Choroid plexus epithelial cell (primary cell): Measurements from ENCODE around the gene ESRRG.

Source experiments
- DNase-seq: peaks from one replicate; pipeline ENCODE4 v3.0.0-alpha.2; 2010; ENCODE audit warnings: low read depth
- H3K4me3 ChIP-seq: 2 replicates; pipeline ENCODE4 v1.5.1; 2011; ENCODE audit warnings: low read depth, mild to moderate bottlenecking, control low read depth, low read length, moderate library complexity
- TF ChIP-seq, protein P1 (sequence below): conservative IDR thresholded peaks from 2 replicates; pipeline ENCODE4 v1.5.1; 2011; ENCODE audit warnings: low read depth, mild to moderate bottlenecking, control low read depth, inconsistent platforms, low read length, moderate library complexity

Gene ESRRG

GRCh38 chr1:216632980-216633379 is 90.2 kb downstream of the ESRRG start:
- DNase-seq, result no peak
- TF ChIP-seq, protein P1, sequence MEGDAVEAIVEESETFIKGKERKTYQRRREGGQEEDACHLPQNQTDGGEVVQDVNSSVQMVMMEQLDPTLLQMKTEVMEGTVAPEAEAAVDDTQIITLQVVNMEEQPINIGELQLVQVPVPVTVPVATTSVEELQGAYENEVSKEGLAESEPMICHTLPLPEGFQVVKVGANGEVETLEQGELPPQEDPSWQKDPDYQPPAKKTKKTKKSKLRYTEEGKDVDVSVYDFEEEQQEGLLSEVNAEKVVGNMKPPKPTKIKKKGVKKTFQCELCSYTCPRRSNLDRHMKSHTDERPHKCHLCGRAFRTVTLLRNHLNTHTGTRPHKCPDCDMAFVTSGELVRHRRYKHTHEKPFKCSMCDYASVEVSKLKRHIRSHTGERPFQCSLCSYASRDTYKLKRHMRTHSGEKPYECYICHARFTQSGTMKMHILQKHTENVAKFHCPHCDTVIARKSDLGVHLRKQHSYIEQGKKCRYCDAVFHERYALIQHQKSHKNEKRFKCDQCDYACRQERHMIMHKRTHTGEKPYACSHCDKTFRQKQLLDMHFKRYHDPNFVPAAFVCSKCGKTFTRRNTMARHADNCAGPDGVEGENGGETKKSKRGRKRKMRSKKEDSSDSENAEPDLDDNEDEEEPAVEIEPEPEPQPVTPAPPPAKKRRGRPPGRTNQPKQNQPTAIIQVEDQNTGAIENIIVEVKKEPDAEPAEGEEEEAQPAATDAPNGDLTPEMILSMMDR, result no peak
- H3K4me3 ChIP-seq, result no peak overlapping the region

DNA sequence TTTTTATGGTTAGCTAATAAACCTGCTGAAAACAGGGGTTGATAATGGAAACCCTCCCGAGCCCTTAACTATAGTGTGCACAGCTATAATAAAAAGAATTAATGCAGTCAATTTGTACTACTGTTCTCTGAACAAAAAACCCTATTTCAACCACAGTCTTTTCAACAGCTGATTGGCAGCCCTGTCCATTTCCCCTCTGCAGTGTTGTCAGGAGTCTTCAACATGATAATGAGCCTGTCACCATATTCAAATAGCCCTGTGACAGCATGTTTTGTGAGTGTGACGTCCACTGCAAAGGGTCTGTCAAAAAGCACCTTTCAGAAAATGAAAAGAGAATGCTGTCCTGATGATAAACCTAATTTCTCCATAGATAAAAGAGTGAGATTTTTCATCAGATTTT is 92.7 kb downstream of the ESRRG start:
- H3K4me3 ChIP-seq, result no peak overlapping the region
- no peak for DNase-seq
- TF ChIP-seq, protein P1, result no peak

DNA sequence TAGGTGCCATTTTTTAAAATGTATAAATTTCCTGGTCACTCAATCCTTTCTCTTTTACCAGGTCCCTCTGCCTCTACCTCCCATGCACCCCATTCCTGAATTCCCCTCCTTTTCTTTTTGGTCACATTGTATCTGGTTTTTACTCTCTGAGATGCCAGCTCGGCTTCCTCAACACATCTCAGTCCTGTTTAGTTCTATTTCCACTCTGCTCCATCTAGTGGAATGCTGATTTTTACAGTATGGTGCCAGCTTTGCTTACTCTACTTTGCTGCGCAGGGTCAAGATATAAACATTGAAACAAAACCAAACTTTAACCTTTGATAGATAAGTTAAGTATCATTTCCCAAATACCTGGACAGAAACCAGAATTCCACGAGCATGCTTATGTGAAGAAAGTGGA is 96.0 kb downstream of the ESRRG start:
- TF ChIP-seq, protein P1, result no peak
- DNase-seq, result peak; percentile 1
- no peak overlapping the region for H3K4me3 ChIP-seq

DNA sequence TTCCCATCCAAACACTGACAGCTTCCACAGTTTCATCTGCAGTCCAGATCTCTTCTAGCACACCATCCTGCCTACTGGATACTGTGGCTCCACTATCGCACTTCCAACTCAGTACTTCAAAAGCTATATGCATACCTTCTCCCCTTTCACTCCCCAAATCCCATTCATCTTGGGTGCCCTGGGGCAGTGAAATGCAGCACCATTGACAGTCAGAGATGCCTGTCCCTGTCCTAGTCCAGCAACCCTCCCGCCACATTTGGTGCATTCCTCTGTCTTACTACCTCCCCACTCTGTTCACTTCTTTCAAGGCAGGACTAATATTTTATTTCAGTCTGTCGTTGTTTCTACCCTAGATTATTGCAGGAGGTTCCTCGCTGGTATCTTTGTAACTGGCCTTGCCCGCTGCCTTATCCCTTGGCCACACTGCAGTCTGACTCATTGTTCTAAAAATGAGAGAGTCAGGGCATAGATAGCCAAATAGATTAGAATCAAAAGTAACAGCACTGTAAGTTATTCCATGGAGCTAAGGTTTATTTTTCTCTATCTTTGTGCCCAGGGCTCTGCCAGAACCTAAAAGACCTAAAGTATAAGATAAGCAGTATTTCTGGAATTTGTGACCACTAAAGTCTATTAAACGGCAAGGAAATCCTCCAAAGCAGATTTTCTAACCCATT is 96.7 kb downstream of the ESRRG start:
- TF ChIP-seq, protein P1, result no peak
- no peak for DNase-seq
- H3K4me3 ChIP-seq, result no peak overlapping the region

DNA sequence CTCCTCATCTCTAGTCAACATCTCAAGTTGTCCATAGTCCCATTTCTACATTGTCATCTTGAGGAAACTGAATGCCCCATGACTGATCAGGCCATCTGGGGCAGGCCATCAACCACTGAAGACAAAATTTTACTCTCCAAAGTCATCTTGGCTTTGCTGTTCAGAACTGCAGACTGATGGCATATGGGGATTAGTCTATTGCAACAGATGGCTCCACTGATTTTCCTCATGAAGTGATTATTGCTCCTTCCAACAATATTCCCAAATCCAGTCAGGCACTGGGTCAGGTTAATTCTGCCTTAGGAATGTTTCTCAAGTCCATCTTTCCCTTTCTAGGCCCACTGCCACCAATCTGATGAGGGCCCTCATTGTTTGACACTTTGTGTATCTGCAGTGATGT is 101.7 kb downstream of the ESRRG start:
- no peak for DNase-seq
- TF ChIP-seq, protein P1, result no peak
- H3K4me3 ChIP-seq, result no peak overlapping the region

DNA sequence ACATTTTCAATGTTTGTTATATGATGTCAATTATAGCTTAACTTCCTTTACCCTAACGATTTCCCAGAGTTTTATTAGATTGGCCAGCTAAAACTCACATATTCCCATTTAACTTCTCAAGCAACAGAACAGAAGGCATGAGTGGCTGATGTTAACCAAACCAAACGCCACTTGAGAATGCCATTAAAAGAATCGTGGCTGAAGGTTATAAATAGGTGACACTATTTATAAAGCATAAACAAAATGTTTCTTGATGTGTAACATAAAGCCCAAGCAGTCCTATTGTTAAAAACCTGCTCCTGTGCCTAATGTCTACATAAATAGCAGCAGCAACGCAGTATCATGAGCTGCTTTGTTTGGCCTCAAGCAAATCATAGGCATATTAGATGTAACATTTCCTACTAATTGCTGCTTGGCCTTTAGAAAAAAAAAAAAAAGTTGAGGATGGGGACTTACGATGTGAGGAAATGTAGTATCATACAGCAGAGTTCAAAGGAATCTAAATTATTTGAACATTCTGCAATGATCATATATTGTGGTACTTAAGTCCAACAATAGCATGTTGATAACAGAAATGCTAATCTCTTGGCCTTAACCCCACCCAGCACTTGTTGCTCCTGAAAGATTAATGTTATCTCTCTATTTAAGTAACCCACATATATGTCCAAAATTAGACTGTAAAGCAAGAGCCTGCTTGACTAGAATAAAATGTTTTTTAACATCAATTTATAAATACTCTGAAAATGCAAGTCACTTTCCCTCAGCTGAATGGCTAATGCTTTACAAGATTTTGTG is 106.0 kb downstream of the ESRRG start:
- no peak overlapping the region for H3K4me3 ChIP-seq
- no peak for DNase-seq
- TF ChIP-seq, protein P1, result no peak
